GM21423 (cell line): ENCODE measurements around the gene CGRRF1.

Experiments used
- ATAC-seq: cut with Tn5 transposase; IDR thresholded peaks from one replicate; pipeline ENCODE4 v1.9.1; 2021; ENCODE audit warnings: mild to moderate bottlenecking, moderate library complexity; ENCODE audit not compliant: unreplicated experiment

CGRRF1 gene

GRCh38 chr14:54489318-54489683 lies 20.4 kb upstream of the CGRRF1 start:
- ATAC-seq = no peak

GRCh38 chr14:54489731-54490444 lies 19.8 kb upstream of the CGRRF1 start:
- ATAC-seq = no peak

- no peak for ATAC-seq
Measured at GRCh38 chr14:54490445-54491175, 19.1 kb upstream of the CGRRF1 start.

- ATAC-seq = no peak
Measured at GRCh38 chr14:54493293-54493692, 16.4 kb upstream of the CGRRF1 start.

- no peak for ATAC-seq
Measured at GRCh38 chr14:54497224-54497623, 12.5 kb upstream of the CGRRF1 start.

- ATAC-seq = no peak
Measured at GRCh38 chr14:54498095-54498531, 11.6 kb upstream of the CGRRF1 start.

GRCh38 chr14:54498579-54498978 lies 11.1 kb upstream of the CGRRF1 start:
- ATAC-seq = no peak

- ATAC-seq = no peak
Measured at GRCh38 chr14:54500744-54501143, 9.0 kb upstream of the CGRRF1 start.

GRCh38 chr14:54501480-54501879 lies 8.2 kb upstream of the CGRRF1 start:
- no peak for ATAC-seq

GRCh38 chr14:54502602-54503001 lies 7.1 kb upstream of the CGRRF1 start:
- no peak for ATAC-seq

GRCh38 chr14:54503486-54503885 lies 6.2 kb upstream of the CGRRF1 start:
- ATAC-seq = no peak

GRCh38 chr14:54512393-54512792 lies 2.7 kb downstream of the CGRRF1 start:
- ATAC-seq = no peak

- no peak for ATAC-seq
Measured at GRCh38 chr14:54515670-54516069, 6.0 kb downstream of the CGRRF1 start.

GRCh38 chr14:54516709-54517108 lies 7.0 kb downstream of the CGRRF1 start:
- ATAC-seq = no peak

GRCh38 chr14:54524410-54524809 lies 14.7 kb downstream of the CGRRF1 start:
- no peak for ATAC-seq

GRCh38 chr14:54528973-54529372 lies 19.3 kb downstream of the CGRRF1 start:
- ATAC-seq = no peak

GRCh38 chr14:54529811-54530210 lies 20.1 kb downstream of the CGRRF1 start:
- no peak for ATAC-seq

- peak; percentile 90 for ATAC-seq
Measured at GRCh38 chr14:54532111-54533012, 22.7 kb downstream of the CGRRF1 start.

- no peak for ATAC-seq
Measured at GRCh38 chr14:54533100-54533499, 23.4 kb downstream of the CGRRF1 start.

- ATAC-seq = no peak
Measured at GRCh38 chr14:54535126-54535525, 25.4 kb downstream of the CGRRF1 start.

GRCh38 chr14:54535646-54536045 lies 25.9 kb downstream of the CGRRF1 start:
- ATAC-seq = no peak
